ENCODE data around the gene SCEL. TPM values are rescaled to one million over a fixed set of nuclear protein-coding genes. Genes with fewer than 3 reads are reported as not detected.

SCEL gene
- total and polyA plus RNA-seq, 2 donors (not counting 3 experiments of a cell fraction or from before 2014, with no cell fraction given) = not detected

DNA sequence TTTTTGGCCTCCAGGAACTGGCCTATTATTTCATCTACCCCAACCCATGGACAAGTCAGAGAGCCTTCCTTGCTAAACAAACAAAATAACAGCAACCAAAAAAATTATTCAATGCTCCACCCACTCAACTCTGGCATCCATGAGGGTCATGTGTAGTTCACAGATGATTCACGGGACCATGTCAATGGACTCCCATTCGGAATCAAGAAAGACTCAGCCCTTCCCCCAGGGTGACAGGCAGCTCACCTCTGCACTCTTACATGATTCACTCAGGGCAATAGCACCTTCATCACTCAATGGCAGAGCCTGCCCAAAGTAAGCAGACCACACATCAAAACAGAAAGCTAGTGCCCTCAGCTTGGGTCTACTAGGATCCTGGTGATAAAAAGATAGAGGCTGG, 14.3 kb upstream of the SCEL start:
- peak; percentile 51 for DNase-seq (ENCODE audit: low read depth, low spot score)
- Histone ChIP-seq H3K27ac (ENCODE audit: insufficient read depth, low read depth, low read length) (peak overlapping the region; percentile 59), H3K9ac (replicated peaks; ENCODE audit: extremely low read depth, insufficient read depth, low read length) (no peak overlapping the region), H3K4me3 (replicated peaks in 1 of 3; ENCODE audit: insufficient read depth in 1 of 3, low read depth in 1 of 3, low read length in 3 of 3) (no peak overlapping the region), H3K36me3 (ENCODE audit: control insufficient read depth in 2 of 2, extremely low read depth in 1 of 2, insufficient read depth in 2 of 2, low read length in 2 of 2) (no peaks in the 10 kb centered on the region), H3K79me2 (ENCODE audit: control insufficient read depth, insufficient read depth, low read length) (no peaks in the 10 kb centered on the region), H2AFZ (ENCODE audit: low read depth, low read length) (no peak overlapping the region), H3K9me3 (replicated peaks; ENCODE audit: control insufficient read depth, insufficient read depth, low read length) (no peaks in the 10 kb centered on the region), H3K9me1 (replicated peaks; ENCODE audit: control insufficient read depth, extremely low read depth, insufficient read depth, low read length) (no peaks in the 10 kb centered on the region), H3K4me2 (ENCODE audit: insufficient read depth, low read length) (peak overlapping the region; percentile 57), H4K20me1 (replicated peaks; ENCODE audit: control insufficient read depth, extremely low read depth, insufficient read depth, low read length) (no peaks in the 10 kb centered on the region), H3K27me3 (ENCODE audit: control insufficient read depth in 2 of 2, insufficient read depth in 2 of 2, low read length in 2 of 2) (no peaks in the 10 kb centered on the region), H3K4me1 (ENCODE audit: control insufficient read depth, extremely low read depth, insufficient read depth, low read length) (peaks cover 43% of the 10 kb centered on the region)
- FAIRE-seq = peak; percentile 55
- BruUV-seq (replicated peaks) = no TSS peak
- CTCF ChIA-PET = interaction anchor here (0.8 to 4.0 kb wide), 10 partner anchors 9 to 43 kb away, joined by 3 to 18 read pairs (median 4); no protein-coding TSS in a partner anchor
- intact Hi-C loops (cut with micrococcal nuclease) (loop anchor here (1.0 kb wide), 1 partner anchor 12 kb away; no protein-coding TSS in a partner anchor), dilution Hi-C loops (cut with MboI; ENCODE audit: extremely low pct_ligation_motif_present, low sequenced_read_pairs) (no loop called here)
- TF ChIP-seq POLR2A (IDR thresholded peaks at IDR 0.05; ENCODE audit: low read depth, low read length) (no peak), MYC (IDR thresholded peaks at IDR 0.05; ENCODE audit: low read depth, low read length) (no peak), FOS (IDR thresholded peaks at IDR 0.05; ENCODE audit: borderline replicate concordance, insufficient read depth, low read length) (peak; percentile 67), GATA2 (IDR thresholded peaks at IDR 0.05; ENCODE audit: insufficient read depth, insufficient read length, low read depth, low read length) (no peak), POLR2AphosphoS5 (IDR thresholded peaks at IDR 0.05; ENCODE audit: insufficient read depth, low read depth, low read length) (peak; percentile 57), EZH2 (IDR thresholded peaks at IDR 0.05; ENCODE audit: borderline replicate concordance, low read depth, low read length, severe bottlenecking) (no peak), JUN (IDR thresholded peaks at IDR 0.05; ENCODE audit: borderline replicate concordance, insufficient read depth, insufficient read length, low read depth) (peak; percentile 6)
- TF ChIP-seq, protein P1, sequence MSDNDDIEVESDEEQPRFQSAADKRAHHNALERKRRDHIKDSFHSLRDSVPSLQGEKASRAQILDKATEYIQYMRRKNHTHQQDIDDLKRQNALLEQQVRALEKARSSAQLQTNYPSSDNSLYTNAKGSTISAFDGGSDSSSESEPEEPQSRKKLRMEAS (IDR thresholded peaks at IDR 0.05; ENCODE audit: insufficient read depth, insufficient read length) = no peak
- TF ChIP-seq, protein P2, sequence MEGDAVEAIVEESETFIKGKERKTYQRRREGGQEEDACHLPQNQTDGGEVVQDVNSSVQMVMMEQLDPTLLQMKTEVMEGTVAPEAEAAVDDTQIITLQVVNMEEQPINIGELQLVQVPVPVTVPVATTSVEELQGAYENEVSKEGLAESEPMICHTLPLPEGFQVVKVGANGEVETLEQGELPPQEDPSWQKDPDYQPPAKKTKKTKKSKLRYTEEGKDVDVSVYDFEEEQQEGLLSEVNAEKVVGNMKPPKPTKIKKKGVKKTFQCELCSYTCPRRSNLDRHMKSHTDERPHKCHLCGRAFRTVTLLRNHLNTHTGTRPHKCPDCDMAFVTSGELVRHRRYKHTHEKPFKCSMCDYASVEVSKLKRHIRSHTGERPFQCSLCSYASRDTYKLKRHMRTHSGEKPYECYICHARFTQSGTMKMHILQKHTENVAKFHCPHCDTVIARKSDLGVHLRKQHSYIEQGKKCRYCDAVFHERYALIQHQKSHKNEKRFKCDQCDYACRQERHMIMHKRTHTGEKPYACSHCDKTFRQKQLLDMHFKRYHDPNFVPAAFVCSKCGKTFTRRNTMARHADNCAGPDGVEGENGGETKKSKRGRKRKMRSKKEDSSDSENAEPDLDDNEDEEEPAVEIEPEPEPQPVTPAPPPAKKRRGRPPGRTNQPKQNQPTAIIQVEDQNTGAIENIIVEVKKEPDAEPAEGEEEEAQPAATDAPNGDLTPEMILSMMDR (IDR thresholded peaks at IDR 0.05; ENCODE audit: extremely low read depth in 1 of 2, insufficient read depth in 1 of 2, low read depth in 1 of 2, low read length in 2 of 2) = no peak
- POLR2A ChIA-PET = no interaction called here

All from endothelial cell of umbilical vein (primary cell).